ENCODE measurements around the gene ANXA1. TPM values are rescaled to one million over a fixed set of nuclear protein-coding genes. Genes with fewer than 3 reads are reported as not detected.

The ANXA1 gene
- total and polyA plus RNA-seq, 2 donors (not counting 3 experiments of a cell fraction or from before 2014, with no cell fraction given): 403 to 525 TPM

DNA sequence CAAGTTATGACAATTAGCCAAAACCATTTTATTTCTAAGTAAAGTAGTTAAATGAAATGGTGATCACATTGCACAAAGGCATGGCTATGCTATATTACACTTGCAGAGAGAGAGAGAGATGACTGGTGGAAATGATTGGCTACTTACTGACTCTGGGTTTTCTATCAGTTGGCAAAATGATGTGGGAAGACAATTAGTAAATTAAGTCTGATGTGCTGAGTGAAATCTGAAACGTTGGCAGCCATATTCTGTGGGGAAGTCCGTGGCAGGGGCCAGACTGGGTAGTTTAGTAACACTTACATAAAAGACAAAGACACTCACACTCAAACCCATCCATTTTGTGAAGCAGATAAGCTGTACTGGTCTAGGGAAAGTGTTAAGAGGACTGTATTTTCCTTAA, 61.6 kb downstream of the ANXA1 start:
- POLR2A ChIA-PET: no interaction called here
- H3K4me1 ChIP-seq (ENCODE audit: control insufficient read depth, extremely low read depth, insufficient read depth, low read length): peaks cover 6% of the 10 kb centered on the region
- dilution Hi-C loops (cut with MboI; ENCODE audit: extremely low pct_ligation_motif_present, low sequenced_read_pairs): no loop called here

More for the DNA sequence above, 61.6 kb downstream of the ANXA1 start:
- Histone ChIP-seq H3K9ac (replicated peaks; ENCODE audit: extremely low read depth, insufficient read depth, low read length) (no peak overlapping the region), H3K79me2 (ENCODE audit: control insufficient read depth, insufficient read depth, low read length) (no peaks in the 10 kb centered on the region), H3K4me2 (ENCODE audit: insufficient read depth, low read length) (no peak overlapping the region), H3K36me3 (ENCODE audit: control insufficient read depth in 2 of 2, extremely low read depth in 1 of 2, insufficient read depth in 2 of 2, low read length in 2 of 2) (no peaks in the 10 kb centered on the region), H2AFZ (ENCODE audit: low read depth, low read length) (no peak overlapping the region), H3K9me3 (replicated peaks; ENCODE audit: control insufficient read depth, insufficient read depth, low read length) (no peaks in the 10 kb centered on the region), H4K20me1 (replicated peaks; ENCODE audit: control insufficient read depth, extremely low read depth, insufficient read depth, low read length) (no peaks in the 10 kb centered on the region), H3K27me3 (ENCODE audit: control insufficient read depth in 2 of 2, insufficient read depth in 2 of 2, low read length in 2 of 2) (peaks cover 10 to 12% of the 10 kb centered on the region in 2 experiments), H3K27ac (ENCODE audit: insufficient read depth, low read depth, low read length) (no peak overlapping the region), H3K4me3 (replicated peaks in 1 of 3; ENCODE audit: insufficient read depth in 1 of 3, low read depth in 1 of 3, low read length in 3 of 3) (no peak overlapping the region), H3K9me1 (replicated peaks; ENCODE audit: control insufficient read depth, extremely low read depth, insufficient read depth, low read length) (no peaks in the 10 kb centered on the region)
- FAIRE-seq (no peak), DNase-seq (ENCODE audit: low read depth, low spot score) (no peak)
- TF ChIP-seq, protein P1, sequence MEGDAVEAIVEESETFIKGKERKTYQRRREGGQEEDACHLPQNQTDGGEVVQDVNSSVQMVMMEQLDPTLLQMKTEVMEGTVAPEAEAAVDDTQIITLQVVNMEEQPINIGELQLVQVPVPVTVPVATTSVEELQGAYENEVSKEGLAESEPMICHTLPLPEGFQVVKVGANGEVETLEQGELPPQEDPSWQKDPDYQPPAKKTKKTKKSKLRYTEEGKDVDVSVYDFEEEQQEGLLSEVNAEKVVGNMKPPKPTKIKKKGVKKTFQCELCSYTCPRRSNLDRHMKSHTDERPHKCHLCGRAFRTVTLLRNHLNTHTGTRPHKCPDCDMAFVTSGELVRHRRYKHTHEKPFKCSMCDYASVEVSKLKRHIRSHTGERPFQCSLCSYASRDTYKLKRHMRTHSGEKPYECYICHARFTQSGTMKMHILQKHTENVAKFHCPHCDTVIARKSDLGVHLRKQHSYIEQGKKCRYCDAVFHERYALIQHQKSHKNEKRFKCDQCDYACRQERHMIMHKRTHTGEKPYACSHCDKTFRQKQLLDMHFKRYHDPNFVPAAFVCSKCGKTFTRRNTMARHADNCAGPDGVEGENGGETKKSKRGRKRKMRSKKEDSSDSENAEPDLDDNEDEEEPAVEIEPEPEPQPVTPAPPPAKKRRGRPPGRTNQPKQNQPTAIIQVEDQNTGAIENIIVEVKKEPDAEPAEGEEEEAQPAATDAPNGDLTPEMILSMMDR (IDR thresholded peaks at IDR 0.05; ENCODE audit: extremely low read depth in 1 of 2, insufficient read depth in 1 of 2, low read depth in 1 of 2, low read length in 2 of 2): no peak
- TF ChIP-seq JUN (IDR thresholded peaks at IDR 0.05; ENCODE audit: borderline replicate concordance, insufficient read depth, insufficient read length, low read depth) (no peak), GATA2 (IDR thresholded peaks at IDR 0.05; ENCODE audit: insufficient read depth, insufficient read length, low read depth, low read length) (no peak), MYC (IDR thresholded peaks at IDR 0.05; ENCODE audit: low read depth, low read length) (no peak), POLR2AphosphoS5 (IDR thresholded peaks at IDR 0.05; ENCODE audit: insufficient read depth, low read depth, low read length) (no peak), POLR2A (IDR thresholded peaks at IDR 0.05; ENCODE audit: low read depth, low read length) (no peak), FOS (IDR thresholded peaks at IDR 0.05; ENCODE audit: borderline replicate concordance, insufficient read depth, low read length) (no peak), EZH2 (IDR thresholded peaks at IDR 0.05; ENCODE audit: borderline replicate concordance, low read depth, low read length, severe bottlenecking) (no peak)
- TF ChIP-seq, protein P2, sequence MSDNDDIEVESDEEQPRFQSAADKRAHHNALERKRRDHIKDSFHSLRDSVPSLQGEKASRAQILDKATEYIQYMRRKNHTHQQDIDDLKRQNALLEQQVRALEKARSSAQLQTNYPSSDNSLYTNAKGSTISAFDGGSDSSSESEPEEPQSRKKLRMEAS (IDR thresholded peaks at IDR 0.05; ENCODE audit: insufficient read depth, insufficient read length): no peak
- CTCF ChIA-PET: interaction anchor here (1.3 to 1.6 kb wide), 2 partner anchors 12 to 14 kb away, joined by 5 to 7 read pairs; no protein-coding TSS in a partner anchor
- BruUV-seq (replicated peaks): no TSS peak
- intact Hi-C loops (cut with micrococcal nuclease): no loop called here
